HG03066 (cell line): Measurements from ENCODE around the gene CIROP.

ENCODE experiments used
- ATAC-seq: cut with Tn5 transposase; IDR thresholded peaks from one replicate; pipeline ENCODE4 v1.9.1; 2021; ENCODE audit warnings: low read depth; ENCODE audit not compliant: unreplicated experiment

The CIROP gene

DNA sequence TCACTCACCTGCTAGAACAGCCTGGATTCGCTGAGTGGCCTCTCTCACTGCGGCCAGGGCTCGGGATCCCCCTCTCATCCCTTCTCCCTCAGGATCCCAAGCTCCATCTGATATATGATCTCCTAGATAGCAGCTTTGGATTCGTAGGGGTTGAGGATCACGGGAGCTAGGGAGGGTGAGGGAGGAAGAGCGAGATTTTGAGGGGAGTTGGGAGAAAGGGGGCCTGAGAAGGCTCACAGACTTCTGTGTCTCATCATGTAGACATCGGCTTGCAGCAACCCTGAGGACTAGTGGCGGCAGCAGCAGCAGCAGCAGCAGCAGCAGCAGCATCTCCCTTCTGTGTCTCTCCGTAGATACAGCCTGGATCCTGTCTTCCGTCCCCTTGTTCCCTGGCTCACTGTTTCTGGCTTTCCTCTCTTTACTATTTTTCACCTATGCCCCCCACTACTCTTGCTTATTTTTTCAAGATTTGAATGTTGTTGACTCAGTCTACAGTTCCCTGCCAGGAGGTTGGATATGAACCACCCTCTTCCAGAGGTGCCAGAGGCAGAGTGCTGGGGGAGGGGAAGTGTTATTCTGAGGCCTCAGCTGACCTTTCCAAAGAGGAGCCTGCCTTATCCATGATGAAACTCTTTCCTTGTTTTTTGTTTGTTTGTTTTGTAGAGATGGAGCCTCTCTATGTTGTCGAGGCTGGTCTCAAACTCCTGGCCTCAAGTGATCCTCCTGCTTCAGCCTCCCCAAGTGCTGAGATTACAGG, at the start of gene CIROP:
CIROP (minus strand) TSS at position 399 of the 757 bp plus-strand sequence; CDS start at position 330, 69 bp downstream.
- no peak for ATAC-seq

DNA sequence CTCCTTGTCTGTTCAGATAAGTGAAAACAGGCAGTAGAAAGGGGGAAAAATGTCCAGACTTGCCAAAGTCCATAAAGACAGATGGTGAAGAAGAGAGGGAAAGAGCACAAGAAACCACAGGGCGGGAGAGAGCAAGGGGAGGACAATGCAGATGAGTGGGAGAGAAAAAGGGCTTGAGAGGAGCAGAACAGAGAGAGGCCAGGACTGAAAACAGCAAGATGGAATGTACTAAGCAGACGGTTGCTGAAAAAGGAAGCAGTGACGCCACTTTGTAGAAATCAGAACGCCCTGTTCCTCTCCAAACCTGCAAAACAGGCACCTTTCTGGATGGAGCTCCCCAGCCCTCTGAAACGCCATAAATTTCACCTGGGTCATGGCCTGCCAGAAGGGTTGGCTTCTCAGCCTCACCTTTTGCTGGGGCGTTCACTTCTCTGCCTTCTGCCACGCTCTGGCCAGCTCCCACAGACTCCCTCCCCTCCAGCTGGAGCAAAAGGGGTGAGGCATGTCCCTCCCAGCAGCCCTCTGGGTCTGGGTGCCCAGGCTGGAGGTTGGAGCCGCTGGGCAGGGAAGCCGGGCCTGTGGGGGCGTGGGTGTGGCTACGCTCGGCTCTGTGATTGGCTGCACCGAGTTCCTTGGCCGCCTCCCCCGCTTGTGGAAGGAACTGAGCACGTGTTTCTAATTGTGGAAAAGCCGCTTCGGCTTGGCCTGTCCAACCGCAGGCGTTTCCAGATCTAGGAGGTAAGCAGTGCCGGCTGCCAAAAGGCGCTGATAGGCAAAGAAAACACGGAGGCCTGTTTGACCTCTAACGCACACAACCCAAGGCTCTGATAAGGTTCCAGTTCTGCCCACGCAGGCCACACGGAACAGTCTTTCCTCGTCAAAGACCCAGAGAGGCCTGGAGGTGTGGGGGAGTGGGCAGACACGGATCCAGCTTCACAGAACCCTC, 49.3 kb upstream of the CIROP start:
- ATAC-seq, result no peak

- no peak for ATAC-seq
These were observed 46.6 kb upstream of the CIROP start for GRCh38 chr14:23151342-23151741.

GRCh38 chr14:23149745-23150144, 45.0 kb upstream of the CIROP start:
- ATAC-seq, result no peak

- ATAC-seq, result no peak
These were observed 43.9 kb upstream of the CIROP start for GRCh38 chr14:23148591-23149249.

GRCh38 chr14:23147676-23148075, 42.9 kb upstream of the CIROP start:
- no peak for ATAC-seq

GRCh38 chr14:23146980-23147379, 42.2 kb upstream of the CIROP start:
- no peak for ATAC-seq

- ATAC-seq, result no peak
These were observed 41.6 kb upstream of the CIROP start for GRCh38 chr14:23146351-23146910.

GRCh38 chr14:23145794-23146350, 41.1 kb upstream of the CIROP start:
- no peak for ATAC-seq

DNA sequence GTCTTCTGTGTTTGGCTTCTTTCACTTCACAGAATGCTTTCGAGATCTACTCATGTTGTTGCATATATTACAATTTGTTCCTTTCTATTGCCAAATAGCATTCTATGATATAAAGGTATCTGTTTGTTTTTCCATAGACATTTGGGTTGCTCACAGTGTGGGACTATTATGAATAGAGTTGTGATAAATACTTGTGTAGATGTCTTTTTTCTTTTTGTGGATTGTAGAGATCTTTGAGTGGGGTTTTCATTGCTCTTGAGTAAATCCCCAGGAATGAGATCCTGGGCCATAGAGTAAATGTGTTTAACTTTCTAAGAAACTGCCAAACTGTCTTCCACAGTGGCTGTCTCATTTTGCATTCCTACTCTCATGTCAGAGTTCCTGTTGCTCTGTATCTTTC, 39.1 kb upstream of the CIROP start:
- no peak for ATAC-seq

- ATAC-seq, result no peak
These were observed 38.0 kb upstream of the CIROP start for GRCh38 chr14:23142826-23143225.

DNA sequence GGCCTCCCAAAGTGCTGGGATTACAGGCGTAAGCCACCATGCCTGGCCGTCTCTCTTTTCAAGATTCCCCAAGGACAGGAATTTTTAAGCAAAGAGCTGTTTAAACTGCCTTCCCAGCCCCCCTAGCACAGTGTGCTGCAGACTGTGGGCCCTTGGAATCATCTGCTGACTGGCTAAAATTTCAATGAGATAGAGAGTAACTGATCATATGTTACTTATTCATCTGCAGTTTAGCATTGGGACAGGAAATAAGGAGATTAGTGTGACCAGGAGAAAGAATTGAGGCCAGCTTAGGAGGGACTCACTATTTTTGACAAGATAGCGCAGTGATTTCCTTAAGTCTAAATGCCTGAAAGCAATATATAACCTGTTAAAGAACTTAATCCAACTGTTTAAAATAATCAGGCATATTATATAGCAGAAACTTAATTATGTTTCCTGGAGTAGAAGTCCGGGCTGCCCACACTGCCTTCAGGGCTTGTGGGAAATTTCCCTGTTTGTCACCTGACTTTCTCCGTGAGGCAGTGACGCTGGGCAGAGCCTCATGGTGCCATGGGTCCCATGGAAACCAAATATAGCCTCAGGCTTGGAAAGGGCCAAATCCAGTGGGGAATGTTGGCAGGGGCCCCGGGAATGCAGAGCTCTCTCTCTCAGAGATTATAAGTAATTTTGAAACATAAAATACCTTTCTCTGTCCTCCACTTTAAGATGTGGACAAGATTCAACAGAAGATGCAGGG, 37.1 kb upstream of the CIROP start:
- ATAC-seq, result no peak

GRCh38 chr14:23140371-23140770, 35.6 kb upstream of the CIROP start:
- no peak for ATAC-seq

- ATAC-seq, result no peak
These were observed 35.1 kb upstream of the CIROP start for GRCh38 chr14:23139874-23140273.

- no peak for ATAC-seq
These were observed 33.2 kb upstream of the CIROP start for GRCh38 chr14:23137813-23138535.

GRCh38 chr14:23137192-23137812, 32.5 kb upstream of the CIROP start:
- ATAC-seq, result no peak

DNA sequence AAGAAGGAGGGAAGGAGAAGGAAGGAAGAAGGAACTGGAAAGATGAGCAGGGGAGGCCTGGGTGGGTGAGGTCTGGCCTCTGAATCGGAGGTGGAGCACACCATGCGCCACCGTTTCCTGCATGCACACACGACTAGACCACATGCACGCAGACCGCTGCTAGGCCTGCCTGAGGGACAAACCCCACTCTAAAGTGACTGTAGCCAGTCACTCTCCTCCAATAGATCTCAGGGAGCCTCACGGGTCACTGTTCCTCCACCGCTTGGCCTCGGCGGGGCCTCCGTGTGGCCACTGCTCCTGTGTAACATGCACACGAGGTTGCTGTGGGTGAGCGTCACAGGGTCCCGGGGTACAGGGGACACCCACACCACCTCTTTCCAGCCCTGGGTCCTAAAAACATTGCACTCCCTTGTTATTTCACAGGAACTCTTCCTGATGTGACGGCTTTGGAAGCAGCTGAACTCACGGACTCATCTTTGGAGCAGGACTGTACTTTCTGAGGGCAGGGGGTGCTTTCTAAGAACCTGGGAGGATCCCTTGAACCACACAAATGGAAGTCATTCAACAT, 31.9 kb upstream of the CIROP start:
- ATAC-seq, result no peak

DNA sequence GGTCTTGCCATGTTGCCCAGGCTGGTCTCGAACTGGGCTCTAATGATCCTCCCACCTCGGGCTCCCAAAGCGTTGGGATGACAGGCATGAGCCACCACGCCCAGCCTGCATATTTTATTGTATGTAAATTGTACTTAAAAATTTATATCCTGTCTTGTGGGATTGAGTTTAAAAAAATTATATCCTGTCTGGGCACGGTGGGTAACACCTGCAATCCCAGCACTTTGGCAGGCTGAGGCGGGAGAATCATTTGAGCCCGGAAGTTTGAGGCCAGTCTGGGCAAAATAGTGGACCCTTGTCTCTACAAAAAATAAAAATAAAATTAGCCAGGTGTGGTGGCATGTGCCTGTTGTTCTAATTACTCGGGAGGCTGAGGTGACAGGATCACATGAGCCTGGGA, 28.2 kb upstream of the CIROP start:
- no peak for ATAC-seq
